HepG2 (cell line): Measurements from ENCODE around the gene ABCB9. TPM values are rescaled to one million over a fixed set of nuclear protein-coding genes. Genes with fewer than 3 reads are reported as not detected.

Source experiments
- ATAC-seq: fragments of 200-7000 bp; cut with Tn5 transposase; 3 replicates; pipeline ENCODE4 v1.9.1; 2020; ENCODE audit warnings: mild to moderate bottlenecking, moderate library complexity
- BruUV-seq: library from RNA; stranded (reverse); fragments of 400-500 nt; replicated peaks from 2 replicates; lab custom pipeline; 2021; lab: Mats Ljungman, UMichigan
- CTCF ChIA-PET: fragments of 300-600 bp; formaldehyde crosslinking; extraction: SDS; loops from one replicate; lab custom pipeline; 2021; ENCODE audit warnings: low total read pairs, inconsistent platforms, low intra/inter-chr PET ratio; lab: Yijun Ruan, JAX
- POLR2A ChIA-PET: fragments of 350-600 bp; sonication (Branson Sonifier 250); formaldehyde crosslinking; loops from one replicate; lab custom pipeline; 2020; ENCODE audit warnings: antibody characterized with exemption, inconsistent platforms; lab: Yijun Ruan, JAX
- DNase-seq: peaks from one replicate; pipeline ENCODE4 v3.0.0-alpha.2; 2015; ENCODE audit warnings: low spot score
- FAIRE-seq: peaks from 3 replicates; lab custom pipeline; 2011; peaks lifted over from hg19 to GRCh38; lab: Jason Lieb, UNC
- H2AFZ ChIP-seq: one replicate; pipeline ENCODE4 v1.6.1; 2011; ENCODE audit warnings: low read length, inconsistent platforms
- H3K27ac ChIP-seq: fragments of 300-600 bp; 3 replicates; pipeline ENCODE4 v1.8.0; 2011; ENCODE audit warnings: mixed run types, mild to moderate bottlenecking, mixed read lengths, low read length, inconsistent platforms; ENCODE audit not compliant: insufficient read depth; ENCODE audit errors: extremely low read length
- H3K27me3 ChIP-seq, 2 experiments: fragments of 200-600 bp in 1 of 2; 2 replicates in 1 of 2; 3 replicates in 1 of 2; pipeline versions ENCODE4 v1.6.0 to v1.8.0; 2011; ENCODE audit warnings: low read length in 2 of 2, mild to moderate bottlenecking in 2 of 2, moderate library complexity in 2 of 2, inconsistent platforms in 1 of 2; ENCODE audit not compliant: insufficient read depth in 2 of 2, control insufficient read depth in 1 of 2
- H3K36me3 ChIP-seq, 2 experiments: fragments of 200-600 bp in 1 of 2; replicated peaks in 1 of 2; 2 replicates in 1 of 2; 3 replicates in 1 of 2; pipeline versions ENCODE4 v1.5.1 to v1.8.0; 2011; ENCODE audit warnings: low read length in 2 of 2, inconsistent platforms in 1 of 2; ENCODE audit not compliant: insufficient read depth in 2 of 2, control insufficient read depth in 1 of 2
- H3K4me1 ChIP-seq: 2 replicates; pipeline ENCODE4 v1.5.1; 2012; ENCODE audit warnings: low read length, inconsistent platforms; ENCODE audit not compliant: insufficient read depth
- H3K4me2 ChIP-seq: 2 replicates; pipeline ENCODE4 v1.6.0; 2011; ENCODE audit warnings: low read depth, low read length, inconsistent platforms
- H3K4me3 ChIP-seq, 3 experiments: fragments of 200-600 bp in 1 of 3; sonication (generic), shearing (Covaris generic) in 1 of 3; replicated peaks in 1 of 3; 2 replicates each; pipeline ENCODE4 v1.5.1; 2011 to 2016; ENCODE audit warnings: low read length in 3 of 3, inconsistent platforms in 2 of 3, low read depth in 2 of 3, mild to moderate bottlenecking in 2 of 3, control low read depth in 1 of 3, mixed read lengths in 1 of 3; ENCODE audit not compliant: insufficient read depth in 1 of 3
- H3K79me2 ChIP-seq: one replicate; pipeline ENCODE4 v1.6.1; 2011; ENCODE audit warnings: low read length, inconsistent platforms; ENCODE audit not compliant: insufficient read depth
- H3K9ac ChIP-seq: 2 replicates; pipeline ENCODE4 v1.6.0; 2011; ENCODE audit warnings: mild to moderate bottlenecking, low read depth, low read length, inconsistent platforms; ENCODE audit not compliant: insufficient read depth
- H3K9me3 ChIP-seq: 2 replicates; pipeline ENCODE4 v1.5.1; 2012; ENCODE audit warnings: mild to moderate bottlenecking, low read length
- H4K20me1 ChIP-seq: 2 replicates; pipeline ENCODE4 v1.6.0; 2011; ENCODE audit warnings: inconsistent platforms, mild to moderate bottlenecking, low read length, moderate library complexity; ENCODE audit not compliant: insufficient read depth
- HCFC1 ChIP-seq: fragments of 150-350 bp; IDR thresholded peaks from 2 replicates; pipeline ENCODE4 v1.6.1; 2014; ENCODE audit warnings: low read depth, low read length
- HMGXB3 ChIP-seq: sonication (generic); formaldehyde crosslinking; IDR thresholded peaks from 2 replicates; pipeline ENCODE4 v1.4.0; 2020; ENCODE audit warnings: missing genetic modification reagents, borderline replicate concordance
- NFKB2 ChIP-seq: sonication (generic); formaldehyde crosslinking; IDR thresholded peaks from 2 replicates; pipeline ENCODE4 v1.4.0; 2020; ENCODE audit warnings: missing genetic modification reagents, borderline replicate concordance
- SMARCC2 ChIP-seq: fragments of 450-650 bp; IDR thresholded peaks from 2 replicates; pipeline ENCODE4 v1.6.1; 2017; ENCODE audit warnings: antibody characterized with exemption, mild to moderate bottlenecking
- TOE1 ChIP-seq: sonication (generic); formaldehyde crosslinking; IDR thresholded peaks from 2 replicates; pipeline ENCODE4 v1.4.0; 2020; ENCODE audit warnings: mild to moderate bottlenecking, missing genetic modification reagents
- ZNF18 ChIP-seq: sonication (generic); formaldehyde crosslinking; IDR thresholded peaks from 2 replicates; pipeline ENCODE4 v1.8.0; 2022; ENCODE audit warnings: mild to moderate bottlenecking, missing genetic modification reagents; ENCODE audit not compliant: insufficient replicate concordance
- ZNF710 ChIP-seq: sonication (generic); formaldehyde crosslinking; IDR thresholded peaks from 2 replicates; pipeline ENCODE4 v1.5.0; 2020; ENCODE audit warnings: mild to moderate bottlenecking, missing genetic modification reagents, borderline replicate concordance
- WGBS: methylation state at CpG from one replicate; pipeline ENCODE4 v1.1.6; 2017; ENCODE audit warnings: low lambda C conversion rate; 5-methylcytosine and 5-hydroxymethylcytosine counted together
- in situ Hi-C: cut with HindIII; loops from 2 replicates; pipeline ENCODE4 v1.10.0; 2017; ENCODE audit warnings: low pct_unique_long_range_greater_than_20kb; ENCODE audit not compliant: extremely low pct_ligation_motif_present
- intact Hi-C: fragments of 100-400 bp; cut with micrococcal nuclease; formaldehyde crosslinking; loops from one replicate; pipeline ENCODE4 v1.10.0; 2022; ENCODE audit not compliant: unreplicated experiment
- polyA plus RNA-seq, 8 experiments: library from polyadenylated mRNA; depleted of rRNA in 3 of 8; stranded (reverse) in 7 of 8; unstranded in 1 of 8; fragments of >200 nt; fragmentation: Illumina TruSeq in 4 of 8; extraction: Trizol in 4 of 8; gene quantifications; 2 replicates each; pipeline versions ENCODE4 v1.2.1 to v1.2.3, GENCODE V29; 2011 to 2016; ENCODE audit warnings: low read depth in 4 of 8, missing spikeins in 1 of 8, mixed read lengths in 1 of 8; ENCODE audit not compliant: insufficient read depth in 1 of 8
- total RNA-seq, 5 experiments: library from RNA; depleted of rRNA; stranded (reverse); fragments of >200 nt; fragmentation: Illumina TruSeq; extraction: Trizol; gene quantifications; 2 replicates each; pipeline ENCODE4 v1.2.3, GENCODE V29; 2016; ENCODE audit warnings: low read depth in 1 of 5

ABCB9 gene
- total and polyA plus RNA-seq, 2 of the 13 experiments (the other 11 are each of a cell fraction or from before 2014, with no cell fraction given) = 5.1 to 6.0 TPM

DNA sequence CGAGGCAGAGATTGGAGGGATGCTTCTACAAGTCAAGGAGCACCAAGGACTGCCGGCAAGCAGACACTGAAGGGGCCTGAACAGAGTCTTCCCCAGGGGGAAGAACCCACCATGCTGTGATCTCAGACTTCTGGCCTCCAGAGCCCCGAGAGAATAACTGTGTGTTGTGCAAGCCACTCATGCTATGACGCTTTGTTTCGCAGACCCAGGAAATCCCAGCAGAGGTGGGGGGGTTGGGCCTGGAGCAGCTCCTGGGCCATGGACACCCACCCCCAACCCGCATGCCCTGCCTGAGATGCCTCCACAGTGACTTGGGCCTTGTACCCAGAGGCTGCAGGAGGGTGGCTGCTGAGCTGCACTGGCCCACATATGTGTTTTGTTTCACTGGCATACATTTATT, 45.4 kb upstream of the ABCB9 start:
- Histone ChIP-seq H3K4me1 (no peaks in the 10 kb centered on the region), H3K27ac (no peak overlapping the region), H3K79me2 (no peaks in the 10 kb centered on the region), H2AFZ (no peak overlapping the region), H3K4me3 (no peak overlapping the region), H3K27me3 (no peaks in the 10 kb centered on the region), H3K36me3 (peaks cover 9 to 35% of the 10 kb centered on the region in 2 experiments; a peak in 4 of 5 replicates), H3K9ac (no peak overlapping the region), H3K9me3 (no peaks in the 10 kb centered on the region), H3K4me2 (no peak overlapping the region), H4K20me1 (no peaks in the 10 kb centered on the region)
- intact Hi-C loops = no loop called here
- no peak for ATAC-seq
- in situ Hi-C loops = no loop called here
- TF ChIP-seq ZNF710 (CRISPR knock-in tag) = no peak
- no peak for TF ChIP-seq SMARCC2
- no peak for TF ChIP-seq HMGXB3
- no peak for TF ChIP-seq ZNF18 (CRISPR knock-in tag)
- no peak for TF ChIP-seq TOE1
- no peak for TF ChIP-seq NFKB2 (CRISPR knock-in tag)
- no peak for TF ChIP-seq HCFC1
- DNase-seq = no peak
- 92% methylated on average over 6 of the region's 6 CpGs for WGBS
- ChIA-PET CTCF (no interaction called here), POLR2A (no interaction called here)
- BruUV-seq = no TSS peak
- FAIRE-seq = no peak
